ENCODE data around the gene MAPK8.

The MAPK8 gene

DNA sequence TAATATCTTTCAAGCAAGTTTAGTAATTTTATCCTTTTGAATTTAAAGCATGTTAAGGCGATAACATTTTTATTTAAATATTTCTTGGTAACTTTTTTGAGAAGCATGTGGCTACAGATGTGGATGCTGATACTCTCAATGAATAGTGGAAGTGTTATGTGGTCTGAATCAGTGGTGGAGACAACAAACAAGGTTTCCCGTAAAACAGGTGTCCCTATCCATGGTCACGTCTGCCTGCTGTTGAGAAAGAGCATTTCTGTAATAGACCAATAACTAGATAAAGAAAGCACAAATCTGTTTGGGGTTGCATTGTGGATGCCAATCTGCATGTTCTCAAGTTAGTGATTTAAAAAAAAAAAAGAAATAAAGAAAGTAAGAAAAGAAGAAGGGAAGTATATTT lies 13.9 kb upstream of the MAPK8 start:
- DNase-seq: no peak

DNA sequence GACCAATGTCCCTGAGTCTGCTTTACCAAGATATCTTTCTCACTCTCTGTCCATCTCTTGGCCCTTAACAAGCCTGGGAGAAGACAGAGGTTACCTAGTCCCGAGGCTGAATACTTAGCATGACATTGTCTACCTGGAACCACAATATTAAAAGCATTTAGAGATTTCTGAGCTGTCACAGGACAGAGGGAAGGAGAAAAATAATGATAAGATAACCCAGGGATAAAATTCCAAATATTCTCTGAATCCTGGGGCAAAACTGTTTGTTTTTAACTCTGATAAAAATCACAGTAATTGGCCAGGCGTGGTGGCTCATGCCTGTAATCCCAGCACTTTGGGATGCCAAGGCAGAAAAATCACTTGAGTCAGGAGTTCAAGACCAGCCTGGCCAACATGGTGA lies 12.0 kb upstream of the MAPK8 start:
- no peak for DNase-seq

DNA sequence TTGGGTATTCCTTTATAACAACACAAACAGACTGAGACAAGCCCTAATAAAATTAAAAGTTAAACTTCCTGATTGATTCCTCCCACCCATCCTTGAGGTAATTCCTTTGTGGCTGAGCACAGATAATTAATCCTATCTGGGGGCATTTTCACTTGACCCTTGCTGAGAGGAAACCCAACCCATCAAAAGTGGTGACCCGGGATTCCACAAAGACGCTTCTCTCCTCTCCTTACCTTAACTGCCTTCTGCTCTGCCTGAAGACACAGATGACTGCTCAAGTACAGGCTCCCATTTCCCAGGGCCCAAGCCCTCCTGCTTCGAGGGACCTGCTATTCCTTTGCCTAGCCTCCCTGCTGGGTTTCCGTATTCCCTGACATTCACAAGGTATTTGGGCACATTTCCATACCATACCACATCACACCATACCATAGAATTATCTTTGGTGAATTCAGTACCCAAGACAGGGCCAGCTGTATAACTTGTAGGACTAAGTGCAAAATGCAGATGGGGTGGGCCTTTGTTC lies 9.8 kb upstream of the MAPK8 start:
- DNase-seq: no peak

DNA sequence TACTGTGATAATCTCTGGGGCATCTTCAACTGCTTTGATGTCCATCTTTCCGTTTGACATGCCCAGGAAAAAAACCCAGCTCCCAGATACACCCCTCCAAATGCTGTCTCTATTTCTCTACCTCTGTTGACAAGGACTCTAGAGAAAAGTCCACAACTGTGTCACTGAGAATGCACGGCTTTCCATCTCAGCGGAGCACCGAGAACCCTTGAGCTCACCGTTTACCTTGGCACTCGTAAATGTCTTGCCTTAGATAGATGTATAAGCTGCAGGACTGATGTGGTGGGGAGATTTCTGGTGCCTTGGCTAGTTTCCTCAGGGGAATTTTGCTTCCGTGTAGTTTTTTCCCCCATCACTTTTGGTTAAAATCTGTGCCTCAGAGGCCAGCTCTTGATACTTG lies 7.4 kb upstream of the MAPK8 start:
- no peak for DNase-seq

DNA sequence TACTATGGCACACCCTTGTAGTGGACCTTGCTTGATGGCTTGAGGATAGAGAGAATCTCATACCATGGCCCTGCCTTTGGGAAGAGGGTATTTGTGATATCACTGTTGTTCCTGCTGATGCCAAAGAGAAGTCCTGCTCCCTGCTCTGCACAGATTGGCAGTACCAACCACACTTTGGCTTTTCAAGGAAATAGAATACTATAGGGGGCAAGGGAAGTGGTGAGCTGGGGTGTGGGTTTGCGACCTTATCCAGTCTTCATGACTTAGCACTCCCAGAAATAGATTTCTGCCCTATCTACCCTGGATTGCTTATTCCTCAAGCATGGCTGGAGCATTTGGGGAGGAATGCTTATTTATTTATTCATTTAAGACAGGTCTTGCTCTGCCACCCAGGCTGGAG lies 6.8 kb upstream of the MAPK8 start:
- no peak for DNase-seq

DNA sequence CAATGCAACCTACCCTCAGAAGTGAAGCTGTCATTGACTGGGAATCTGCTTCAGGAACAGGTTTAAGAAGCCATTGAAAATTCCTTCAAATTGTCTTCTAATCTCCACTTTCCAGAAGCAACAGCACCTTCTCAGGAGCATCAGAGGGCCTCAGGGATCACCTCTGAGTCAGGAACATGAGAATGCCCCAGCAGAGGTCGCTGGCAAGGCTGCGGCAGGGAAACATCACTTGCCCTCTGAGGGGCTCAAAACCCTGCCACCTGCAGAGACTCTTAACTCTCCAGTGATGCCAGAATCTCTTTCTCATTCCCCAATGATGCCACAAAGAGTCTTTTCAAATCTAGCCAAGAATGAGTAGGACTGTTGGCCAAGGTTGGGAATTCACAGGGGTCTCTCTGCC lies 5.9 kb upstream of the MAPK8 start:
- DNase-seq: no peak

DNA sequence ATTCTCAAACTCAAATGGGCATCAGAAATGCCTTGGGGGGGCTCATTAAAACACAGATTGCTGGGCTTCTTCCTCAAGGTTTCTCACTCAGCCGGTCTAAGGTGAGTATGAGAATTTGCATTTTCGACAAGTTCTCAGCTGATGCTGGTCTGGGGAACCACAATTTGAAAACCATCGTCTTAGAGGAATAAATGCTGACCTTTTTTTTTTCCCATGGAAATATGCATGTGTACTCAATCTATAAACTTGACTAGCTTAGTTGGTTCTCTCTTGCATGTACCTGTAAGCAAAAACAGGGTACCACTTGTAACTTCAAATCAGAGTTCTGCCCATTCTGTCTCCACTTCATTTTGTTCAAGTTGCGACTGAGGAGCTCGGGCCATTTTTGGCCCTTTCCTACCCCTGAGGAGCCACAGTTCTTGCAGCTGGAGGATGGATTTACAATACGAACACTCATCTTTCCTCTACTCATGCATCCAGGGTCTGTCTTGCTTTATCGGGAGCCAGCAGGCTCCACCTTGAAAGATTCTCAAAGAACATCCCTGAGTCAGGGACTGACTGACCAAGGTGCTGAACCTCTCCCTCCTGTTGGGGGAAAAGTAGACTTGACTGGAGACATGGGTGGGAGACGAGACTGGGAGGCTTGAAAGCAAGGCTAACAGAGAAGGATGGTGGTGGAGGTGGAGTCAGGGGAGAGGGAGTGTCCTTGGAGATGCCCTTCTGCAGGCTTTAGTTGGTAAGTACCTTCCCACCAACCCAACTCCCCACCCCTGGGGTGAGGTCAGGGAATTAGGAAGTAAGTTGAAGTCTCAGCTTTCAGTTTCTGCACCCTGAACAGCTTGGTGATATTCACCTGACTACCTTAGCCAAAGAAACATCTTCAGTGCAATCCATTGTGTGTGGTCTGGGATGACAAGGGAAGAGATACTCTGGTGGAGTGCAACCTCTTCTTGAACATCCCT lies 3.7 kb upstream of the MAPK8 start:
- DNase-seq: no peak

DNA sequence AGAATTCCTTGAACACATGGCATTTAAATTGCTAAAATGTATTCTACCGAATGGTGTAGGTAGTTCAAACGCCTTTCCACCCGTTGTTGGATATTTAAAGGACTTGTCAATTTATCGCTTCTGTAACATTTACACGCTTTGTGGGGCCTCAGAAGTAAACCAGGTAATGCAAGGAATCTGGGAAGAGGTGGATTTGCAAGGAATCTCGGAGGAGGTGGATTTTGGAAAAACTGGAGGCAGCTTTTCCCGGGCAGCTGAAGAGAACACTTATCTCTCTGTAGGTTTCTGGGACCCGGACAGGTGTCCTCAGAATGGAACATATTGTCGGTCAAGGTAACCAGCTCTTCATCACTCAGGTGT lies 592 bp upstream of the MAPK8 start:
- DNase-seq: no peak

DNA sequence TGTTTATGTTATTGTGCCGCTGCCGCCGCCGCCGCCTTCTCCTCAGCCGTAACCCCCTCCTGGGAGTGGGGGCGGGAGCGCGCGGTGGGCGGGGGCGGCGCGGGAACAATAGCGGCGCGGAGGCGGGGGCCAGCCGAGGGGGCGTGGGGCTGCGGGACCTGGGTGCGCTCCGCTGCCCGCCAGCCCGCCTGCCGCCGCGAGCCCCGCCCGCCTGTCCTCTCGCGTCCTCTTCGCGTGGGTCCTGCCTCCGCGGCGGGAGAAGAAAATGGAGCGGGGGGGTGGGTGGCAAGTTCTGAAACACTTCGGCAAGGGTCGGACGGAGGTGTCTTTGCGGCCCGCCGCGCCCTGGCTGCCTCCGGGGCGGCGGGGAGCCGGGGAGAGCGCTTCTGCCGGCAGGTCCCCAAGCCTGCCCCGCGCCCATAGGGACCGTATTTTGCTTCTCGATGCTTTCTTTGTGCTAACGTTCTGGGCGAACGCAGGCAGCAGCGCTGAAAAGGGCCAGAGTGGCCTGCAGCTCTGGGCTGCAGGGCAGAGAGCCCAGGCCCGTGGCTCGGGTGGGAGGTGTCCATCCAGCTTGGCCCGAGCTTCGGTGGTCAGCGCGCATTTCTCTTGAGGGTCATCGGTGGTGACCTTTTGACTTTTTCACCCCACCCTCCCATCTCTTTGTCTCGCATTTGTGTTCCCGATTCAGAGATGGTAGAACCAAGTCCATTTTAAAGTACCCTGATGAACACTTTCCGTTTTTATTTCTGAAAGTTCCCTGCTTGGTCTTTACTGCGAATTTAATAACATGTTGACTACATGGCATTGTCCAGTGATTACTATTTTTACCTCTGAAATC lies 613 bp downstream of the MAPK8 start:
- DNase-seq: no peak

DNA sequence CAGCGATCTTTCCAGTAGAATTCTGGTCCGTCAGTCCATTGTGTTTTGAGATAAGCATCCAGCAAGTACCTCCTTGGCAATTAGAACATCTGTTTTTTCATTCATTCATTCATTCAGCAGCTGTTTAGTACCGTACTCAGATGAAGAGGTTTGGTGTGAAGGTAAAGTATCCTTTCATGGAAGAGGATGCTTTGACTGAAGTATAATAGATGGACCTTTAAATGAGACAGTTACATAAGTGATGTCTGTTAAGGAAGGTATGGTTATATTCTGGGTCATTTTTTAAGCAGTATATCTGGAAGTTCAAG lies 1.2 kb downstream of the MAPK8 start:
- no peak for DNase-seq

DNA sequence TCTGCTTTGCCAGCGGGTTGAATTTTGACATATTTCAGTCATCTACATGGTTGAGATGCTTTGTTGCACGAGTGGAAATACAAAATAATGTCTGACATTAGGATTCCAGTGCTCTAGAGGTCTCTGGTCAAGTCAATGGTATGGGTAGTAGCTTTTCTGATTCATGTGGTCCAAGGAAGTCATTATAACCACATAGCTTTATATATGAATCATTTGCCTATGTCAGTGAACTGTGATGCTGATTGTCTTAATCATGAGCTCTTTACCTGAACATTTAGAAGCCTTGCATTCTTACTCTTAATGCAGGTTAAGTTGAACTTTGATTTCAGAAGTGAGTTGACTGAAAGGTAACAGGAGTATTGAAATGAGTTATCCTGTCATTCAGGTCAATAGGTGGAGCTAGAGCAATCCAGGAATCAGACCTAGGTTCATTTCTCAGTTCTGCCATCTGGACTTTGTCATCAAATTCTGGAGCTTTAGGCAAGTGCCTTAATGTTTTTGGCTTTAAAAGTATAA lies 3.3 kb downstream of the MAPK8 start:
- DNase-seq: no peak

DNA sequence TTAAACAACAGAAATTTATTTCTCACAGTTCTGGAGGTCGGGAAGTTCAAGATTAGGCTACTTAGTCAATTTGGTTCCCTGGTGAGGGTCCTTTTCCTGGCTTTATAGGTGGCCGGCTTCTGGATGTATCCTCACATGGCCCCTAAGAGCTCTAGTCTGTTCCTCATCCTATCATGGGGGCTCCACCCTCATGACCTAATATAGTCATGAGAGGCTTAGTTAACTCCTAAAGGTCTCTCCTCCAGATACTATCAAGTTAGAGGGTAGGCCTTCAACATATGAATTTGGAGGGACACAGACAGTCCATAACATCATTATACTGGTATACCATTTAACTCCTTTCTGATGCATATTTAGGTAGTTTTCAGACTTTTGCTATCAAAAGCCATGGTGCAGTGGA lies 7.6 kb downstream of the MAPK8 start:
- no peak for DNase-seq

DNA sequence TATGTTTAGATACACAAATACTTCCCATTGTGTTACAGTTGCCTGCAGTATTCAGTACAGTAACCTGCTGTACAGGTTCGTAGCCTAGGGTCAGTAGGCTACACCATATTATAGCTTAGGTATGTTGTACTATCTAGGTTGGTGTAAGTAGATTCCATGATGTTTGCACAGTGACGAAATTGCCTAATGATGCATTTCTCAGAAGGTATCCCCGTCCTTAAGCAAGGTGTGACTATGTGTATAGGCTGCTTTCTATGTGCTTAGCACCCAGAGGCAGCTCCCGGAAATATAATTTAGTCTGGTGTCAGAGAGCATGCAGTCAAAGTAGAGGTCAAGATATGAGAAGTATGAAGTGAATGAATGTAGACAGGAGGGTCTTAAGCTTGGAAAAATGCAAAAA lies 9.8 kb downstream of the MAPK8 start:
- DNase-seq: no peak

DNA sequence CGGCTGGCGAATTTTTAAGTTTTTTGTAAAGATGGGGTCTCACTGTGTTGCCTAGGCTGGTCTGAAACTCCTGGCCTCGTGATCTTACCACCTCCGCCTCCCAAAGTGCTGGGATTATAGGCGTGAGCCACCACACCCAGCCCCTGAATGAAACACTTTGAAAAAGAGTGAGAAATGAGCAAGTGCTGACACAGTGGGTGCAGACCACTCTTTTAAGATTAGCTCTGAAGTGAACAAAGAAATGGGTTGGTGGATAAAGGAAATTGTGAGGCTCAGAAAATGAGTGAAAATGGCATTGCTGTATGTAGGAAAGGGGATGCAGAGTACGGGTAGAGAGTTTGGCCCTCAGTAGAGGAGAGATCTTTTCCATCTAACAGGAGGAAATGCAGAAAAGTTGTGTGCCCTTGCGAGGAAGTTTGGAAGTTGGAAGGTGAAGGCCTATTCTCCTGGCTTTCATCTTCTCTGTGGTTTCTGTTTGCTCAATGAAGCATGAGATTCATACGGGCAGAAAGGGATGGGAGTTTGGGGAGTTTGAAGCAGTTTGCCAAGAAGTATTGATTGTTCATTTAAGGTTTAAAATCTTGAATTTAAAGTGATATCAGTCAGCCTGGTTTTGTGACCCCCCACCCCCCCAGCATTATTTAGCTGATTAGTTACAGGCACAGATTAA lies 11.0 kb downstream of the MAPK8 start:
- no peak for DNase-seq

DNA sequence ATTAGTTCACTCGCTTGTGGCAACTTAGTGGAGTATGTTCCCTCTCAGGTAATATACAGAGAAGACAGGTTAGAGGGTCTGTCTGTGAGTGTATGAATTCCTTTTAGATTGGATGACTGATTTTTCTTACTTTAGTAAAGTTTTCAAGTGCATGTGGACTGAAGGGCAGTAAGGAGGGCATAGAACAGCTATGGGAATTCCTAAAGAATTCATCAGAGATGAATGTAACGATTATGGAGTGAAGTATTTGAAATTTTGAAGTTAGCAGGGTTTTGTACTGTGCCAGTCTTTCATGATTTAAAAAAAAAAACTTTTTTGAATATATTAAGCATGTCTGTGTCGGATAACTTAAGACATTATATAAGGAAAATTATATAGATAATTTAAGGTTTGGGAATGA lies 15.5 kb downstream of the MAPK8 start:
- DNase-seq: no peak

DNA sequence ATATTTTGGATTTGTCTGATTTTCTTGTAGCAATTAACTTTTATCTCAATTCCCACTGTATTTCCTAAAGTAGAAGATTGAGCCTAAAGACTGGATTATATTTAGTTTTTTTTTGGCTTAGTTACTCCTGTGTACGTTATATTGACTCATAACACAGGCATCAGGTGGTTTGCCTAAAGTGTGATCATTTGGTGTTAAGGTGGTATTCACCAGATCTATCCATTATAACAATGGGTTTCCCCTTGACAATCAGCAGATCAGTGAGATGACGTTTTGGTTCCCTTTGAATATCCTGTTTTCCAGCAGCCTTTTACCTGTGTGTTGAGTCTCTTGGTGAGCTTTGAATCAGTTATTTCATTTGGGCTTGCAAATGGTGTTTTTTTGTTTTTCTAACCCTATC lies 18.1 kb downstream of the MAPK8 start:
- DNase-seq: no peak

DNA sequence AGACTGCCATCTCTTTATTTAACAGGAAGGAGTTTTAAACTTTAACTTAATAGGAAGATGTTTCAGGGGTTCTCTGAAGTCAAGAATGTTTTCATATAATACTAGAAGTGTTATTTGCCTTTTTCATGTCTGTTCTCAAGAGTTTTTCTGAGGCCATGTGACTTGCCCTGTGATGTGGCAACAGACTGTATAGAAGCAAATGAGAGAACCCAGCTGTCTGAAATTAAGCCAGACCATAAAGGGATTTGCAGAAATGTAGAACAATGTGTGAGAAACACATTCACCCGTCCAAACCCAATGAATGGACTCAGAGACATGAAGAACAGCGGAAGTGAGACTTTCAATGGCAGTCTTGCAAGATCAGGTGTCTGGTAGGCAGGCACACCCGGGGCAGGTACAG lies 23.8 kb downstream of the MAPK8 start:
- DNase-seq: no peak

DNA sequence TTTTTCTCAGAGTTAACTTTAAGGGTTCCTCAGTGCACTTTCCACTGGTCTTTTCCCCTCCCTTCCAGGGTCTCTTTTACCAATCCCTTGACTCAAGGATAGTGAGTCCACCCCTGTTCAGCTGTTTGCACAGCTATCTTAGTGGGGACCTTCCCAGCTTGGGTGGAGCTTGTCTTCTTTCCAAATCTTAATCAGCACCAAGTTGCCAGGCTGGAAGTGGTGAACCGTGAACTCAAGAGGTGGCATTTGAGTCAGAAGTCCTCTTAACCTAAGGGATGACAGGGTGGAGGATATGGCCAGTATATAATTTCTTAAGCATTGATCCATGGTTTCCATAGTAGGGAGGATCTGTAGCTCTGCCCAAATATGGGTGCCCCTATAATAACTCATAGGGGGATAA lies 25.0 kb downstream of the MAPK8 start:
- DNase-seq: no peak

DNA sequence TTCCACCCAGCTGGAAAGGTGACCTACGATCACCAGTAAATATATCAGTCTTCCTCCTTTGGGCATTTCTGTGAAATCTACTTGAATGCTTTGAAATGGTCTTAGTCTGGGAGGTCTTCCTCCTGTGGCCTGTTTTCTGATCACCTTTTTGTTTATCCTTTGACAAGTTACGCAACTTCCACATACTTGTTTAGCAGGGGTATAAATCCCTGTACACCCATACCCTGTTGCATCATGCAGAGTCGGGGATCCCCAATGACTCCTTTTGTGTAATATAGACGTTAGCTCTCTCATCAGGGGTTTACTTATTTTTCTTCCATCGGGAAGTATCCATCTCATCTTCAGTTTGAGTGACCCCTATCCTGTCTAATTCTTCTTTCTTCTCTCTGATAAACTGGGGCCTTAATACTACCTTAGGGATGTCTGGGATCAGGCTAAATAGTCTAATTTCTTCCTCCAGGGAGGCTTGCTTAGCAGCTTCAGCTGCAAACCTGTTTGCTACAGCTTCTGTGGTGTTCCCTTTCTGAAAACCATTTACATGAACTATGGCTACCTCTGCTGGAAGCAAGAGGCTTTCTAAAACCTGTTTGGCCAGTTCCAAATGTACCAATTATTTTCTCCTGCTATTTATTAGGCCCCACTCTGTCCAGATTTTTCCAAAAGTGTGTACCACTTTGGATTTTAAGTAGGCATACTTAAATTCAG lies 25.8 kb downstream of the MAPK8 start:
- DNase-seq: peak; percentile 43

DNA sequence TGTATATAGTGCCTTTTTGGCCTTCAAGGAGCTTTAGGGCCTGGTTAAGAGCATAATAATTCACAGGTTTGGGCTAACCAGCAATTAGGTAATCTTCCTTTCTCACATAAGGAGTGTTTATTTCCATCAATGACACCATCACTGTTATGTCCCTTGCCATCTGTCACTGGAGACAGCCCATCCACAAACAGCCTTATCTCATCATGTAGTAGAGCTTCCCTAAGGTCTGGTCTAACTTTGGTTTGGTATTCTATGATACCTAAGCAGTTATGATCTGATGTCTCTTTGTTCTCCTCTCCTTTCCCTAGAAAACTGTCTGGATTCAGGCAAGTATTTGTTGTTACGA lies 26.4 kb downstream of the MAPK8 start:
- DNase-seq: peak; percentile 8

DNA sequence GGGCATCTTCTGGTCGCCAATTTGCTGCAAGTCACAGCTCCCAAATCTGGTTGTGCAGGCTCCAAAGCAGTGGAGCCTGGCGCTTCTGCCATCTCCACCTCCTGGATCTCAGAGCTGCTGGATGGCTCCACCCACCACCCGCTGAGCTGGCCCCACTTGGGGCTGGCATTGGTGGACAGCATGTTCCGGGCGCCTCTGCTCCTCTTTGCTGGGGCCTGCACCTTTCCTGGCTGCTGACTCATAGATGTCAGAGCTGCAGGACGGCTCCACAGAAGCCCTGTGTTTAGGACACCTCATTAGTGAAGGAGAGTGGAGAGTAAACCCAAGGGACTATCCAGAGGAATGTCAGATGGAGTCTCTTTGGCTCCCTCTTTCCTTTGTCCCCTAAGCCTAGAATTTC lies 27.4 kb downstream of the MAPK8 start:
- no peak for DNase-seq

DNA sequence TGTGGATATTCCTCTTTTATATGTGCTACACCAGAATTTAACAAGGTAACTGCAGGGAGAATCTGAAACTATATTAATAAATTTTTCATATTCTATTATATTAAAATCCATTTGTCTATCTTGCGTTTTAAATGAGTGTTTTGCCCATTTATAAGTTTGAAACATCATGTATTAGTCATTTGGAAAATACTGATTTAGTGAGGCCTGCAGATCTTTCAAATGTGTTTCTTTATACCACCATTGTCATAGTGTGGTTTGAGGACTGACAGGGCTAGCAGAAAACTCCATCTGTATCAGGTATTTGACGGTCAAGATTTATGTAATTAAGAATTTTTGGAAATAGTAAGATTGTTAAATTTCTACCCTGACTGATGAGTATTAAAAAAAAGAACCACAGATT lies 29.3 kb downstream of the MAPK8 start:
- no peak for DNase-seq

Measured in NCI-H510A (cell line).